SK-N-SH (cell line): ENCODE results near the gene TSSK6. TPM values are rescaled to one million over a fixed set of nuclear protein-coding genes. Genes with fewer than 3 reads are reported as not detected.

ENCODE experiments used
- CTCF ChIA-PET: fragments of 300-600, 350-600 bp; formaldehyde crosslinking; extraction: SDS; loops from one replicate; lab custom pipeline; 2021; lab: Yijun Ruan, JAX
- POLR2A ChIA-PET: fragments of 350-600 bp; sonication (Branson Sonifier 250); formaldehyde crosslinking; extraction: SDS; loops from one replicate; lab custom pipeline; 2020; ENCODE audit warnings: antibody characterized with exemption, inconsistent platforms; lab: Yijun Ruan, JAX
- DNase-seq: peaks from one replicate; pipeline ENCODE4 v3.0.0; 2012
- H2AFZ ChIP-seq: fragments of 200-600 bp; sonication (generic); 2 replicates; pipeline ENCODE4 v1.8.1; 2016; ENCODE audit warnings: antibody characterized with exemption, mild to moderate bottlenecking, low read depth
- H3F3A ChIP-seq: fragments of 200-600 bp; sonication (generic); replicated peaks from 2 replicates; pipeline ENCODE3; 2016; ENCODE audit warnings: antibody characterized with exemption, mild to moderate bottlenecking; ENCODE audit not compliant: insufficient read depth
- H3K27ac ChIP-seq, 2 experiments: fragments of 200-500 bp in 1 of 2; fragments of 200-600 bp in 1 of 2; sonication (Bioruptor generic) in 1 of 2; sonication (generic), shearing (Covaris generic) in 1 of 2; 2 replicates each; pipeline versions ENCODE4 v1.5.1 to v1.6.1; 2014 to 2016; ENCODE audit warnings: low read depth in 2 of 2, inconsistent platforms in 1 of 2, low read length in 1 of 2, mild to moderate bottlenecking in 1 of 2, mixed read lengths in 1 of 2
- H3K27me3 ChIP-seq: fragments of 200-600 bp; sonication (generic), shearing (Covaris generic); 2 replicates; pipeline ENCODE4 v1.6.1; 2016; ENCODE audit warnings: mixed run types; ENCODE audit not compliant: insufficient read depth
- H3K36me3 ChIP-seq, 2 experiments: fragments of 200-500 bp in 1 of 2; fragments of 200-600 bp in 1 of 2; sonication (Bioruptor generic) in 1 of 2; sonication (generic) in 1 of 2; replicated peaks in 1 of 2; 2 replicates each; pipeline versions ENCODE3 to v1.5.1; 2014 to 2016; ENCODE audit warnings: low read length in 1 of 2, mild to moderate bottlenecking in 1 of 2; ENCODE audit not compliant: insufficient read depth in 2 of 2, control insufficient read depth in 1 of 2
- H3K4me1 ChIP-seq, 2 experiments: fragments of 200-500 bp in 1 of 2; fragments of 200-600 bp in 1 of 2; sonication (Bioruptor generic) in 1 of 2; sonication (generic), shearing (Covaris generic) in 1 of 2; 2 replicates each; pipeline versions ENCODE4 v1.5.1 to v1.6.1; 2014 to 2016; ENCODE audit warnings: low read depth in 1 of 2, low read length in 1 of 2, mixed run types in 1 of 2; ENCODE audit not compliant: insufficient read depth in 2 of 2, control insufficient read depth in 1 of 2
- H3K4me2 ChIP-seq: fragments of 200-600 bp; sonication (generic), shearing (Covaris generic); 2 replicates; pipeline ENCODE4 v1.6.1; 2017; ENCODE audit warnings: mixed run types
- H3K4me3 ChIP-seq, 2 experiments: fragments of 200-500 bp in 1 of 2; fragments of 200-600 bp in 1 of 2; sonication (Bioruptor generic) in 1 of 2; sonication (generic), shearing (Covaris generic) in 1 of 2; 2 replicates each; pipeline versions ENCODE4 v1.5.1 to v1.8.1; 2014 to 2016; ENCODE audit warnings: low read depth in 2 of 2, inconsistent platforms in 1 of 2, low read length in 1 of 2, mild to moderate bottlenecking in 1 of 2, mixed read lengths in 1 of 2, moderate library complexity in 1 of 2
- H3K79me2 ChIP-seq: fragments of 200-600 bp; sonication (generic); 2 replicates; pipeline ENCODE4 v1.8.1; 2017; ENCODE audit warnings: mild to moderate bottlenecking; ENCODE audit not compliant: insufficient read depth
- H3K9ac ChIP-seq: fragments of 200-600 bp; sonication (generic); 2 replicates; pipeline ENCODE4 v1.6.1; 2017; ENCODE audit warnings: mixed run types
- H3K9me2 ChIP-seq: fragments of 200-600 bp; sonication (generic); 2 replicates; pipeline ENCODE4 v1.6.1; 2017; ENCODE audit warnings: mixed run types
- H3K9me3 ChIP-seq: fragments of 200-600 bp; sonication (generic); 2 replicates; pipeline ENCODE4 v1.6.1; 2017; ENCODE audit warnings: mixed run types, mild to moderate bottlenecking, moderate library complexity
- H4K20me1 ChIP-seq: fragments of 200-600 bp; sonication (generic); 2 replicates; pipeline ENCODE4 v1.6.1; 2017; ENCODE audit warnings: mild to moderate bottlenecking, mixed run types; ENCODE audit not compliant: insufficient read depth
- GABPA ChIP-seq: IDR thresholded peaks from 2 replicates; pipeline ENCODE4 v1.4.0; 2012; ENCODE audit warnings: low read depth, mild to moderate bottlenecking
- JUND ChIP-seq: IDR thresholded peaks from 2 replicates; pipeline ENCODE4 v1.4.0; 2012
- MEF2A ChIP-seq: IDR thresholded peaks from 2 replicates; pipeline ENCODE4 v1.4.0; 2012; ENCODE audit warnings: low read depth, borderline replicate concordance
- MXI1 ChIP-seq: IDR thresholded peaks from 2 replicates; pipeline ENCODE4 v1.6.1; 2012; ENCODE audit warnings: mild to moderate bottlenecking, low read depth, low read length, improper control_type of control experiment
- NRF1 ChIP-seq: IDR thresholded peaks from 2 replicates; pipeline ENCODE4 v1.6.1; 2012; ENCODE audit warnings: low read depth, mild to moderate bottlenecking, low read length
- POLR2AphosphoS5 ChIP-seq: IDR thresholded peaks from 2 replicates; pipeline ENCODE4 v1.6.1; 2012; ENCODE audit warnings: low read depth, low read length
- RXRA ChIP-seq: IDR thresholded peaks from 2 replicates; pipeline ENCODE4 v1.4.0; 2012; ENCODE audit warnings: low read depth, mild to moderate bottlenecking, borderline replicate concordance
- SIN3A ChIP-seq: IDR thresholded peaks from 2 replicates; pipeline ENCODE4 v1.6.1; 2012; ENCODE audit warnings: low read depth, mild to moderate bottlenecking, low read length, moderate library complexity, borderline replicate concordance
- TEAD4 ChIP-seq: IDR thresholded peaks from 2 replicates; pipeline ENCODE4 v1.4.0; 2012; ENCODE audit warnings: mild to moderate bottlenecking, borderline replicate concordance; ENCODE audit not compliant: insufficient read depth
- YY1 ChIP-seq: IDR thresholded peaks from 2 replicates; pipeline ENCODE4 v1.4.0; 2012; ENCODE audit warnings: low read depth, mild to moderate bottlenecking
- WGBS: methylation state at CpG from one replicate; pipeline ENCODE4 v1.1.6; 2017; ENCODE audit warnings: low lambda C conversion rate; 5-methylcytosine and 5-hydroxymethylcytosine counted together
- polyA plus RNA-seq, 3 experiments: library from polyadenylated mRNA; depleted of rRNA; stranded (reverse); fragments of >200 nt; gene quantifications; 2 replicates each; pipeline ENCODE4 v1.2.3, GENCODE V29; 2012
- TF ChIP-seq, protein P1 (sequence below): IDR thresholded peaks from 2 replicates; pipeline ENCODE4 v1.6.1; 2012; ENCODE audit warnings: mild to moderate bottlenecking, low read depth, low read length, moderate library complexity
- TF ChIP-seq, protein P2 (sequence below): IDR thresholded peaks from 2 replicates; pipeline ENCODE4 v1.4.0; 2012; ENCODE audit warnings: low read depth, borderline replicate concordance
- TF ChIP-seq, protein P3 (sequence below): fragments of 200-600 bp; sonication (generic); IDR thresholded peaks from 2 replicates; pipeline ENCODE4 v1.6.1; 2017; ENCODE audit warnings: antibody characterized with exemption, mild to moderate bottlenecking, moderate library complexity

The TSSK6 gene
- polyA plus RNA-seq, 1 of the 3 experiments (the other 2 are of a cell fraction), result 3.1 TPM

DNA sequence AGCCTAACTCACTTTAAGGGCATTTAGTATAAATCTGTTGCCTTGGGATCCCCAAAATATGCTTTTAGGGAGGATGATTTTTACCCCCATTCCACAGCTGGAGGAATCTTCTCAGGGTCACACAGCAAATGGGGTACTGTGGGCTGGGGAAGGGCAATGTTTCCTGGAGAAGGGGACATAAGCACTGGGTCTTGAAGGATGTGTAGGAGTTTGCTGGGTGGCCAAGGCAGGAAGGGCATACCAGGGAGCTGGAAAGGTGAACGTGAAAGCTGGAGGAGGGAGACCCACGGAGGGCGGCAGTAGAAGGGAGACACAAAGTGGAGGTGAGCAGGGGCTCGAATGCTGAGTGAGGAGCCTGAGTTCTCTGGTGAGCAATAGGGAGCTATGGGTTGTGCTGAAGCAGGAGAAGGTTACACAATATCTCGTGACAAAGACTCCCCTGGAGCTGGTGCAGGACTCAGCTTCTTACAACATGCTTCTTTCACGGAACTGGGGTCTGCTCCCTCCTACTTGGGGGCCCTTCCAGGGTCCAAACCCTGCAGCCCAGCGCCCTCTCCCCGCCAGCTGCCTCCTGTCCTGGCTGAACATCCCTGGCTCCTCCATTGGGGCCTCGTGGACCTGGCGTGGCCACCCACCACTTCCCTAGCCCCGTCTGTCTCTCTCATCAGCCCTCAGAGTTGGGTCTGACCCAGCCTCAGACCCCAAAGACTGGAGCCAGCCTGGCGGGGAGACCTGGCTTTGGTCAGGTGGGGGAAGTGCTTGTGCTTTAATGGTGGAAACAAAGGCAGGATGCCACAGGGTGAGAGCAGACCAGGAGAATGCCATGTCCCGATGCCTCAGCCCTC, 33.8 kb upstream of the TSSK6 start:
- H3K9me2 ChIP-seq, result no peaks in the 10 kb centered on the region
- no peak for TF ChIP-seq MXI1
- TF ChIP-seq GABPA, result no peak
- TF ChIP-seq TEAD4, result no peak
- no peak for TF ChIP-seq NRF1
- TF ChIP-seq RXRA, result no peak
- no peak for TF ChIP-seq JUND
- no peak for TF ChIP-seq POLR2AphosphoS5
- TF ChIP-seq, protein P1, sequence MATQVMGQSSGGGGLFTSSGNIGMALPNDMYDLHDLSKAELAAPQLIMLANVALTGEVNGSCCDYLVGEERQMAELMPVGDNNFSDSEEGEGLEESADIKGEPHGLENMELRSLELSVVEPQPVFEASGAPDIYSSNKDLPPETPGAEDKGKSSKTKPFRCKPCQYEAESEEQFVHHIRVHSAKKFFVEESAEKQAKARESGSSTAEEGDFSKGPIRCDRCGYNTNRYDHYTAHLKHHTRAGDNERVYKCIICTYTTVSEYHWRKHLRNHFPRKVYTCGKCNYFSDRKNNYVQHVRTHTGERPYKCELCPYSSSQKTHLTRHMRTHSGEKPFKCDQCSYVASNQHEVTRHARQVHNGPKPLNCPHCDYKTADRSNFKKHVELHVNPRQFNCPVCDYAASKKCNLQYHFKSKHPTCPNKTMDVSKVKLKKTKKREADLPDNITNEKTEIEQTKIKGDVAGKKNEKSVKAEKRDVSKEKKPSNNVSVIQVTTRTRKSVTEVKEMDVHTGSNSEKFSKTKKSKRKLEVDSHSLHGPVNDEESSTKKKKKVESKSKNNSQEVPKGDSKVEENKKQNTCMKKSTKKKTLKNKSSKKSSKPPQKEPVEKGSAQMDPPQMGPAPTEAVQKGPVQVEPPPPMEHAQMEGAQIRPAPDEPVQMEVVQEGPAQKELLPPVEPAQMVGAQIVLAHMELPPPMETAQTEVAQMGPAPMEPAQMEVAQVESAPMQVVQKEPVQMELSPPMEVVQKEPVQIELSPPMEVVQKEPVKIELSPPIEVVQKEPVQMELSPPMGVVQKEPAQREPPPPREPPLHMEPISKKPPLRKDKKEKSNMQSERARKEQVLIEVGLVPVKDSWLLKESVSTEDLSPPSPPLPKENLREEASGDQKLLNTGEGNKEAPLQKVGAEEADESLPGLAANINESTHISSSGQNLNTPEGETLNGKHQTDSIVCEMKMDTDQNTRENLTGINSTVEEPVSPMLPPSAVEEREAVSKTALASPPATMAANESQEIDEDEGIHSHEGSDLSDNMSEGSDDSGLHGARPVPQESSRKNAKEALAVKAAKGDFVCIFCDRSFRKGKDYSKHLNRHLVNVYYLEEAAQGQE, result no peak
- ChIA-PET CTCF (interaction anchor here (5.5 to 15.7 kb wide), 2 partner anchors 15 to 95 kb away, joined by 28 to 258 read pairs; partner anchors contain the start of genes CILP2, GMIP and YJEFN3), POLR2A (no interaction called here)
- H3K27me3 ChIP-seq, result no peaks in the 10 kb centered on the region
- H3K9me3 ChIP-seq, result no peaks in the 10 kb centered on the region
- H3K9ac ChIP-seq, result no peak overlapping the region
- H2AFZ ChIP-seq, result no peak overlapping the region
- H3K79me2 ChIP-seq, result no peaks in the 10 kb centered on the region
- no peaks in the 10 kb centered on the region for H3F3A ChIP-seq
- no peak overlapping the region for H3K4me2 ChIP-seq
- no peaks in the 10 kb centered on the region for H4K20me1 ChIP-seq
- DNase-seq, result no peak
- 54% methylated on average over 10 of the region's 13 CpGs for WGBS
- H3K4me1 ChIP-seq, result peaks cover 0 to 13% of the 10 kb centered on the region in 2 experiments; a peak in 1 of 4 replicates
- no peak overlapping the region for H3K4me3 ChIP-seq
- H3K36me3 ChIP-seq, result no peaks in the 10 kb centered on the region
- H3K27ac ChIP-seq, result no peak overlapping the region

DNA sequence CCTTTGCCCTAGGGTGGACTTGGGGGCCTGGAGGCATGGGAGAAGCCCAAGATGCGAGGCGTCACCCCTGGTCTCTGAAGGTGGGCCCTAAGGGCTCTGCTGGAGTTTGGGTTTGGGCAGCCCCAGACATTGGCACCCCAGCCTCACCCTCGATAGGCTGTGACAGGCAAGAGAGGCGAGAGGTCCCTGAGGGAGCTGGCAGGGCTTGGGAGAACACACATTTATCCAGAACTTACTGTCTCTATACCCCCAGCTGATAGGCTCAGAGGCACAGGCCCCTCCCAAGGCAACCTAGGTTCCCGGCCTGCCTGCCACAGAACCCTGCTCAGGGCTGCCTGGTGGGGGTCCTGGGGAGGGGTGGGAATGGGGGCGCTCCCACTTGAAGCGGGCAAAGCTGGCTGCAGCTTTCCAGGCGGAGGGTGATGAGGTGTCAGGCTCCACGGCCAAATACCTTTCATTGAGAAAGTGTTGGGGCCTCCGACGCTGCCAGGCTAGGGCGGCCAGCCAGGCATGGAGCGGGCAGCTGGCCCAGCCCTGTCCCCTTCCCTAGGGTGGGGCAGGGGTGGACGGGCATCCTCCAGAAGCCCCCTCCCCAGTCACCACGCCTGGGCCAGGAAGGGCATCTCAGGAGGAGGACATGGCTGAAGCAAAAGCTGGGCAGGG, 32.5 kb upstream of the TSSK6 start:
- WGBS, result 87% methylated on average over 5 of the region's 15 CpGs
- POLR2A ChIA-PET, result interaction anchor here (0.6 to 0.7 kb wide), 2 partner anchors 215 to 559 kb away, joined by 3 to 4 read pairs; no protein-coding TSS in a partner anchor
- CTCF ChIA-PET, result interaction anchor here (0.6 to 15.7 kb wide), 5 partner anchors 8 to 782 kb away, joined by 3 to 258 read pairs (median 5); partner anchors contain the start of genes CILP2, GMIP and YJEFN3
- TF ChIP-seq NRF1, result no peak
- TF ChIP-seq, protein P2, sequence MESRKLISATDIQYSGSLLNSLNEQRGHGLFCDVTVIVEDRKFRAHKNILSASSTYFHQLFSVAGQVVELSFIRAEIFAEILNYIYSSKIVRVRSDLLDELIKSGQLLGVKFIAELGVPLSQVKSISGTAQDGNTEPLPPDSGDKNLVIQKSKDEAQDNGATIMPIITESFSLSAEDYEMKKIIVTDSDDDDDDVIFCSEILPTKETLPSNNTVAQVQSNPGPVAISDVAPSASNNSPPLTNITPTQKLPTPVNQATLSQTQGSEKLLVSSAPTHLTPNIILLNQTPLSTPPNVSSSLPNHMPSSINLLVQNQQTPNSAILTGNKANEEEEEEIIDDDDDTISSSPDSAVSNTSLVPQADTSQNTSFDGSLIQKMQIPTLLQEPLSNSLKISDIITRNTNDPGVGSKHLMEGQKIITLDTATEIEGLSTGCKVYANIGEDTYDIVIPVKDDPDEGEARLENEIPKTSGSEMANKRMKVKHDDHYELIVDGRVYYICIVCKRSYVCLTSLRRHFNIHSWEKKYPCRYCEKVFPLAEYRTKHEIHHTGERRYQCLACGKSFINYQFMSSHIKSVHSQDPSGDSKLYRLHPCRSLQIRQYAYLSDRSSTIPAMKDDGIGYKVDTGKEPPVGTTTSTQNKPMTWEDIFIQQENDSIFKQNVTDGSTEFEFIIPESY, result no peak
- TF ChIP-seq YY1, result no peak
- TF ChIP-seq MEF2A, result no peak
- no peak for TF ChIP-seq SIN3A
- TF ChIP-seq, protein P1, result no peak
- TF ChIP-seq, protein P3, sequence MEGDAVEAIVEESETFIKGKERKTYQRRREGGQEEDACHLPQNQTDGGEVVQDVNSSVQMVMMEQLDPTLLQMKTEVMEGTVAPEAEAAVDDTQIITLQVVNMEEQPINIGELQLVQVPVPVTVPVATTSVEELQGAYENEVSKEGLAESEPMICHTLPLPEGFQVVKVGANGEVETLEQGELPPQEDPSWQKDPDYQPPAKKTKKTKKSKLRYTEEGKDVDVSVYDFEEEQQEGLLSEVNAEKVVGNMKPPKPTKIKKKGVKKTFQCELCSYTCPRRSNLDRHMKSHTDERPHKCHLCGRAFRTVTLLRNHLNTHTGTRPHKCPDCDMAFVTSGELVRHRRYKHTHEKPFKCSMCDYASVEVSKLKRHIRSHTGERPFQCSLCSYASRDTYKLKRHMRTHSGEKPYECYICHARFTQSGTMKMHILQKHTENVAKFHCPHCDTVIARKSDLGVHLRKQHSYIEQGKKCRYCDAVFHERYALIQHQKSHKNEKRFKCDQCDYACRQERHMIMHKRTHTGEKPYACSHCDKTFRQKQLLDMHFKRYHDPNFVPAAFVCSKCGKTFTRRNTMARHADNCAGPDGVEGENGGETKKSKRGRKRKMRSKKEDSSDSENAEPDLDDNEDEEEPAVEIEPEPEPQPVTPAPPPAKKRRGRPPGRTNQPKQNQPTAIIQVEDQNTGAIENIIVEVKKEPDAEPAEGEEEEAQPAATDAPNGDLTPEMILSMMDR, result no peak

More for the DNA sequence above, 32.5 kb upstream of the TSSK6 start:
- Histone ChIP-seq H2AFZ (no peak overlapping the region), H3K27me3 (no peaks in the 10 kb centered on the region), H3K4me1 (peaks cover 0 to 13% of the 10 kb centered on the region in 2 experiments; a peak in 1 of 4 replicates), H3K27ac (no peak overlapping the region), H3K79me2 (no peaks in the 10 kb centered on the region), H3K4me2 (no peak overlapping the region), H3K9ac (no peak overlapping the region), H3F3A (no peaks in the 10 kb centered on the region), H3K9me2 (no peaks in the 10 kb centered on the region), H3K4me3 (no peak overlapping the region), H4K20me1 (no peaks in the 10 kb centered on the region), H3K36me3 (no peaks in the 10 kb centered on the region), H3K9me3 (no peaks in the 10 kb centered on the region)
- no peak for DNase-seq
